Measurements from ENCODE around the gene TMEM167B.

DNA sequence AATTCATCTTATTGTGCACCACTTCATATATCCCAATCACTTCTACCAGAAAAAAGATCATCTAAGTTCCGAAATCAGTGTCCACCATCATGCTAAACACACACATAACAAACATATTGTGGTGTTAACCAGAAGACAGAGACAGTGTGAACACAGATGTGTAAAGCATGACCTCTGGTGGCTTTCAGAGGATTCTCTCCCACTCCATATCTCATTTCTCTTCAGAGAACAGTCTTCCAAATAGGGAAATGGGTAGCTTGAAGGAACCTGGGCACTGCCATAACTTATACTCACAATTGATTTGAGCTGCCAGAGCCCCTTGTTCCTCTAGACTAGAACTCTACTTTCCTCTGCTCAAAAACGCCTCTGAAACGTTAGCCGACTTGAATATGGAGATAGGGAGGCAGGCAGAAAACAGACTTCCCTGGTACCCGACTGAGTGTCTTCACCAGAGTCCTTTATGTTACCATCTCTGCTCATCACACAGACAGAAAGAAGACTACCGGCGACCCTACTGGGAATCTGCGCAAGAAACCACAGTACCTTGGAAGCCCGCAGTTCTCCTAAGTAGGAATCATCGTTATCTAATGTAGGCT, 21.6 kb downstream of the TMEM167B start:
- TF ChIP-seq CTCF (IDR thresholded peaks at IDR 0.05) (no peak), POLR2AphosphoS5 (IDR thresholded peaks at IDR 0.05; ENCODE audit: low read depth, low read length) (no peak)
- TF ChIP-seq, protein P1, sequence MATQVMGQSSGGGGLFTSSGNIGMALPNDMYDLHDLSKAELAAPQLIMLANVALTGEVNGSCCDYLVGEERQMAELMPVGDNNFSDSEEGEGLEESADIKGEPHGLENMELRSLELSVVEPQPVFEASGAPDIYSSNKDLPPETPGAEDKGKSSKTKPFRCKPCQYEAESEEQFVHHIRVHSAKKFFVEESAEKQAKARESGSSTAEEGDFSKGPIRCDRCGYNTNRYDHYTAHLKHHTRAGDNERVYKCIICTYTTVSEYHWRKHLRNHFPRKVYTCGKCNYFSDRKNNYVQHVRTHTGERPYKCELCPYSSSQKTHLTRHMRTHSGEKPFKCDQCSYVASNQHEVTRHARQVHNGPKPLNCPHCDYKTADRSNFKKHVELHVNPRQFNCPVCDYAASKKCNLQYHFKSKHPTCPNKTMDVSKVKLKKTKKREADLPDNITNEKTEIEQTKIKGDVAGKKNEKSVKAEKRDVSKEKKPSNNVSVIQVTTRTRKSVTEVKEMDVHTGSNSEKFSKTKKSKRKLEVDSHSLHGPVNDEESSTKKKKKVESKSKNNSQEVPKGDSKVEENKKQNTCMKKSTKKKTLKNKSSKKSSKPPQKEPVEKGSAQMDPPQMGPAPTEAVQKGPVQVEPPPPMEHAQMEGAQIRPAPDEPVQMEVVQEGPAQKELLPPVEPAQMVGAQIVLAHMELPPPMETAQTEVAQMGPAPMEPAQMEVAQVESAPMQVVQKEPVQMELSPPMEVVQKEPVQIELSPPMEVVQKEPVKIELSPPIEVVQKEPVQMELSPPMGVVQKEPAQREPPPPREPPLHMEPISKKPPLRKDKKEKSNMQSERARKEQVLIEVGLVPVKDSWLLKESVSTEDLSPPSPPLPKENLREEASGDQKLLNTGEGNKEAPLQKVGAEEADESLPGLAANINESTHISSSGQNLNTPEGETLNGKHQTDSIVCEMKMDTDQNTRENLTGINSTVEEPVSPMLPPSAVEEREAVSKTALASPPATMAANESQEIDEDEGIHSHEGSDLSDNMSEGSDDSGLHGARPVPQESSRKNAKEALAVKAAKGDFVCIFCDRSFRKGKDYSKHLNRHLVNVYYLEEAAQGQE (IDR thresholded peaks at IDR 0.05; ENCODE audit: insufficient read depth in 1 of 2, low read depth in 2 of 2, low read length in 1 of 2), result no peak
